HL-60 (cell line): ENCODE results near the gene PPP1R16B.

Experiments used
- DNase-seq, 2 experiments: peaks; one replicate each; pipeline ENCODE4 v3.0.0-alpha.2; 2010 to 2020; ENCODE audit warnings: low read depth in 1 of 2, low spot score in 1 of 2
- H3K27ac ChIP-seq: fragments of 250-450 bp; sonication (Bioruptor Pico); replicated peaks from 2 replicates; pipeline ENCODE4 v1.5.1; 2020; ENCODE audit warnings: mild to moderate bottlenecking, moderate library complexity
- H3K27me3 ChIP-seq: fragments of 250-450 bp; sonication (Bioruptor Pico); 2 replicates; pipeline ENCODE4 v1.5.1; 2021; ENCODE audit warnings: mild to moderate bottlenecking, moderate library complexity; ENCODE audit not compliant: insufficient read depth, poor library complexity, severe bottlenecking
- H3K4me3 ChIP-seq: replicated peaks from 2 replicates; pipeline ENCODE4 v1.5.1; 2011; ENCODE audit warnings: mild to moderate bottlenecking, control low read depth, low read length; ENCODE audit not compliant: insufficient read depth
- GABPA ChIP-seq: IDR thresholded peaks from 2 replicates; pipeline ENCODE4 v1.6.1; 2012; ENCODE audit warnings: low read depth
- POLR2AphosphoS5 ChIP-seq: IDR thresholded peaks from 2 replicates; pipeline ENCODE4 v1.6.1; 2012; ENCODE audit warnings: low read depth
- SPI1 ChIP-seq: IDR thresholded peaks from 2 replicates; pipeline ENCODE4 v1.6.1; 2012; ENCODE audit warnings: low read depth, mild to moderate bottlenecking, borderline replicate concordance
- TF ChIP-seq, protein P1 (sequence below): IDR thresholded peaks from one replicate; pipeline ENCODE4 v1.5.1; 2011; ENCODE audit warnings: low read length, control low read depth, inconsistent platforms; ENCODE audit not compliant: insufficient read depth
- TF ChIP-seq, protein P2 (sequence below): IDR thresholded peaks from 2 replicates; pipeline ENCODE4 v1.6.1; 2012; ENCODE audit warnings: low read depth; ENCODE audit not compliant: insufficient replicate concordance

Gene PPP1R16B

DNA sequence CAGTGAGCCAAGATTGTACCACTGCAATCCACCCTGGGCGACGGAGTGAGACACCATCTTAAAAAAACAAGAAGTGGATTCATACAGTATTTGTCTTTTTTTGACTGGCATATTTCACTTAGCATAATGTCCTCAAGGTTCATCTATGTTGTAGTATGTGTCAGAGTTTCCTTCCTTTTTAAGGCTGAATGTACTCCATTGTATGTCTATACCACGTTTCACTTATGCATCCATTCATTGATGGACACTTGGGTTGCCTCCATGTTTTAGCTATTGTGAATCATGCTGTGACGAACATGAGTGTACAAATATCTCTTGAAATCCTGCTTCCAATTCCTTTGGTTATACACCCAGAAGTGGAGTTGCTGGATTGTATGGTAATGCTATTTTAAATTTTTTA, 91.8 kb downstream of the PPP1R16B start:
- Histone ChIP-seq H3K4me3 (no peak overlapping the region), H3K27me3 (peaks cover 5% of the 10 kb centered on the region), H3K27ac (no peak overlapping the region)
- TF ChIP-seq, protein P1, sequence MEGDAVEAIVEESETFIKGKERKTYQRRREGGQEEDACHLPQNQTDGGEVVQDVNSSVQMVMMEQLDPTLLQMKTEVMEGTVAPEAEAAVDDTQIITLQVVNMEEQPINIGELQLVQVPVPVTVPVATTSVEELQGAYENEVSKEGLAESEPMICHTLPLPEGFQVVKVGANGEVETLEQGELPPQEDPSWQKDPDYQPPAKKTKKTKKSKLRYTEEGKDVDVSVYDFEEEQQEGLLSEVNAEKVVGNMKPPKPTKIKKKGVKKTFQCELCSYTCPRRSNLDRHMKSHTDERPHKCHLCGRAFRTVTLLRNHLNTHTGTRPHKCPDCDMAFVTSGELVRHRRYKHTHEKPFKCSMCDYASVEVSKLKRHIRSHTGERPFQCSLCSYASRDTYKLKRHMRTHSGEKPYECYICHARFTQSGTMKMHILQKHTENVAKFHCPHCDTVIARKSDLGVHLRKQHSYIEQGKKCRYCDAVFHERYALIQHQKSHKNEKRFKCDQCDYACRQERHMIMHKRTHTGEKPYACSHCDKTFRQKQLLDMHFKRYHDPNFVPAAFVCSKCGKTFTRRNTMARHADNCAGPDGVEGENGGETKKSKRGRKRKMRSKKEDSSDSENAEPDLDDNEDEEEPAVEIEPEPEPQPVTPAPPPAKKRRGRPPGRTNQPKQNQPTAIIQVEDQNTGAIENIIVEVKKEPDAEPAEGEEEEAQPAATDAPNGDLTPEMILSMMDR = no peak
- TF ChIP-seq POLR2AphosphoS5 = no peak
- TF ChIP-seq, protein P2, sequence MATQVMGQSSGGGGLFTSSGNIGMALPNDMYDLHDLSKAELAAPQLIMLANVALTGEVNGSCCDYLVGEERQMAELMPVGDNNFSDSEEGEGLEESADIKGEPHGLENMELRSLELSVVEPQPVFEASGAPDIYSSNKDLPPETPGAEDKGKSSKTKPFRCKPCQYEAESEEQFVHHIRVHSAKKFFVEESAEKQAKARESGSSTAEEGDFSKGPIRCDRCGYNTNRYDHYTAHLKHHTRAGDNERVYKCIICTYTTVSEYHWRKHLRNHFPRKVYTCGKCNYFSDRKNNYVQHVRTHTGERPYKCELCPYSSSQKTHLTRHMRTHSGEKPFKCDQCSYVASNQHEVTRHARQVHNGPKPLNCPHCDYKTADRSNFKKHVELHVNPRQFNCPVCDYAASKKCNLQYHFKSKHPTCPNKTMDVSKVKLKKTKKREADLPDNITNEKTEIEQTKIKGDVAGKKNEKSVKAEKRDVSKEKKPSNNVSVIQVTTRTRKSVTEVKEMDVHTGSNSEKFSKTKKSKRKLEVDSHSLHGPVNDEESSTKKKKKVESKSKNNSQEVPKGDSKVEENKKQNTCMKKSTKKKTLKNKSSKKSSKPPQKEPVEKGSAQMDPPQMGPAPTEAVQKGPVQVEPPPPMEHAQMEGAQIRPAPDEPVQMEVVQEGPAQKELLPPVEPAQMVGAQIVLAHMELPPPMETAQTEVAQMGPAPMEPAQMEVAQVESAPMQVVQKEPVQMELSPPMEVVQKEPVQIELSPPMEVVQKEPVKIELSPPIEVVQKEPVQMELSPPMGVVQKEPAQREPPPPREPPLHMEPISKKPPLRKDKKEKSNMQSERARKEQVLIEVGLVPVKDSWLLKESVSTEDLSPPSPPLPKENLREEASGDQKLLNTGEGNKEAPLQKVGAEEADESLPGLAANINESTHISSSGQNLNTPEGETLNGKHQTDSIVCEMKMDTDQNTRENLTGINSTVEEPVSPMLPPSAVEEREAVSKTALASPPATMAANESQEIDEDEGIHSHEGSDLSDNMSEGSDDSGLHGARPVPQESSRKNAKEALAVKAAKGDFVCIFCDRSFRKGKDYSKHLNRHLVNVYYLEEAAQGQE = no peak
- no peak for TF ChIP-seq SPI1
- DNase-seq = no peak

DNA sequence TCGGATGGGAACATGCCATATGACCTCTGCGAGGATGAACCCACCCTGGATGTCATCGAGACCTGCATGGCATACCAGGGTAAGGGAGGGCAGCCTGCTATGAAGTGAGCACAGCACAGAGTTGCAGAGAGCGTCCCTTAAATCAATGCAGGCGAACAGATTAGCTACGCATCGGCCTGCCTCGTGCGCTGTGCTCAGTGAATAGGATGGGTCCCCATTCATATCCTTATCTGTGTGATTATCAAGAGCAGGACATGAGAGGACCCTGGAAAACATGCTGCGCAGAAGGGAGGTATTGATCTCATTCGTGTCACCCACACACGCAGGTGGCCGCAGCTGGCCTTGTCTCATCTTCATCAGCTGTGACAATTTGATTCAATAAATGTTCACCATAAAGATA, 95.1 kb downstream of the PPP1R16B start:
- DNase-seq = no peak
- H3K4me3 ChIP-seq = no peak overlapping the region
- TF ChIP-seq, protein P1 = no peak
- TF ChIP-seq GABPA (no peak), SPI1 (no peak), POLR2AphosphoS5 (no peak)
- TF ChIP-seq, protein P2 = no peak
- H3K27me3 ChIP-seq = no peaks in the 10 kb centered on the region
- H3K27ac ChIP-seq = no peak overlapping the region

DNA sequence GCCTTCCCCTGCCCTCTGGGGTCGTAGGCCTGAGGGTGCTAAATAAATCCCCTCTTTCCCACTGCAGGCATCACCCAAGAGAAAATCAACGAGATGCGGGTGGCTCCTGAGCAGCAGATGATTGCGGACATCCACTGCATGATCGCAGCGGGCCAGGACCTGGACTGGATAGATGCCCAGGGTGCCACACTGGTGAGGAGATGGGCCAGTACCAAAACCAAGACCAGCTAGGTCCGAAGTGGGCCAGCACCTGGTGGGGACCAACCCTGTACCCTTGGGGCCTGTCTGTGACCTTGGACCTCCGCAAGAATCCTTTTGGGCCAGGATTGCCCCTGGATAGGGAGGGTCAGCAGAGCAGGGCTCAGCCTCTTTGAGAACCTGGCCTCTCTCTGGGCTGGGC, 97.1 kb downstream of the PPP1R16B start:
- Histone ChIP-seq H3K27me3 (peaks cover 3% of the 10 kb centered on the region), H3K27ac (no peak overlapping the region), H3K4me3 (no peak overlapping the region)
- no peak for DNase-seq
- TF ChIP-seq POLR2AphosphoS5 = no peak
- TF ChIP-seq, protein P1 = no peak
- TF ChIP-seq GABPA = no peak
- TF ChIP-seq, protein P2 = no peak
- no peak for TF ChIP-seq SPI1
